Neural progenitor cell (in vitro differentiated cells): ENCODE measurements around the gene ABCF1.

Experiments
- EZH2 ChIP-seq: fragments of 200-600 bp; sonication (generic); IDR thresholded peaks from 2 replicates; pipeline ENCODE4 v1.6.1; 2017; ENCODE audit warnings: antibody characterized with exemption, mild to moderate bottlenecking, moderate library complexity
- EZH2phosphoT487 ChIP-seq: fragments of 200-600 bp; sonication (generic); IDR thresholded peaks from 2 replicates; pipeline ENCODE4 v1.6.1; 2017; ENCODE audit warnings: antibody characterized with exemption
- TF ChIP-seq, protein P1 (sequence below): fragments of 200-600 bp; sonication (generic); IDR thresholded peaks from 2 replicates; pipeline ENCODE4 v1.5.1; 2017; ENCODE audit warnings: antibody characterized with exemption, mild to moderate bottlenecking

DNA sequence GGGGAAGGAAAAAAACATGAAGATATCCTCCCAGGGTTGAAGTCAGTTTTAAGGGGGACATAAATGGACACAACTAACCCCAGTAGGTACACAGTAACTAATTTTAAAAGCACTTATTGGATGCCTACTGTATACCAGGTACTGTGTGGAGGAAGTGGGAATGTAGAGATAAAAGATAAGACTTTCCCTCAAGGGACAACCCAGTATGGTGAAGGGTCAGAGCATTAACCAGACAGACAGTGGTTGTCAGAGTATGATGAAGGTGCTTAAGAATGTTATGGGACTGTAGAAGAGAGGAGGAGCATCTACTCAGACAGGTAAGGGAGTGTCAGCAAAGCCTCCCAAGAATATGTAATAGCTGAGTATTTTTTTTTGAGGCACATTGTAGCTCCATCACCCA is 906 bp downstream of the ABCF1 start:
- TF ChIP-seq, protein P1, sequence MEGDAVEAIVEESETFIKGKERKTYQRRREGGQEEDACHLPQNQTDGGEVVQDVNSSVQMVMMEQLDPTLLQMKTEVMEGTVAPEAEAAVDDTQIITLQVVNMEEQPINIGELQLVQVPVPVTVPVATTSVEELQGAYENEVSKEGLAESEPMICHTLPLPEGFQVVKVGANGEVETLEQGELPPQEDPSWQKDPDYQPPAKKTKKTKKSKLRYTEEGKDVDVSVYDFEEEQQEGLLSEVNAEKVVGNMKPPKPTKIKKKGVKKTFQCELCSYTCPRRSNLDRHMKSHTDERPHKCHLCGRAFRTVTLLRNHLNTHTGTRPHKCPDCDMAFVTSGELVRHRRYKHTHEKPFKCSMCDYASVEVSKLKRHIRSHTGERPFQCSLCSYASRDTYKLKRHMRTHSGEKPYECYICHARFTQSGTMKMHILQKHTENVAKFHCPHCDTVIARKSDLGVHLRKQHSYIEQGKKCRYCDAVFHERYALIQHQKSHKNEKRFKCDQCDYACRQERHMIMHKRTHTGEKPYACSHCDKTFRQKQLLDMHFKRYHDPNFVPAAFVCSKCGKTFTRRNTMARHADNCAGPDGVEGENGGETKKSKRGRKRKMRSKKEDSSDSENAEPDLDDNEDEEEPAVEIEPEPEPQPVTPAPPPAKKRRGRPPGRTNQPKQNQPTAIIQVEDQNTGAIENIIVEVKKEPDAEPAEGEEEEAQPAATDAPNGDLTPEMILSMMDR: no peak
- TF ChIP-seq EZH2: no peak
- no peak for TF ChIP-seq EZH2phosphoT487
